ENCODE results near the gene INHA.
A peak's percentile ranks its signal among the peaks of the same experiment; 100 is the strongest.

Gene INHA

DNA sequence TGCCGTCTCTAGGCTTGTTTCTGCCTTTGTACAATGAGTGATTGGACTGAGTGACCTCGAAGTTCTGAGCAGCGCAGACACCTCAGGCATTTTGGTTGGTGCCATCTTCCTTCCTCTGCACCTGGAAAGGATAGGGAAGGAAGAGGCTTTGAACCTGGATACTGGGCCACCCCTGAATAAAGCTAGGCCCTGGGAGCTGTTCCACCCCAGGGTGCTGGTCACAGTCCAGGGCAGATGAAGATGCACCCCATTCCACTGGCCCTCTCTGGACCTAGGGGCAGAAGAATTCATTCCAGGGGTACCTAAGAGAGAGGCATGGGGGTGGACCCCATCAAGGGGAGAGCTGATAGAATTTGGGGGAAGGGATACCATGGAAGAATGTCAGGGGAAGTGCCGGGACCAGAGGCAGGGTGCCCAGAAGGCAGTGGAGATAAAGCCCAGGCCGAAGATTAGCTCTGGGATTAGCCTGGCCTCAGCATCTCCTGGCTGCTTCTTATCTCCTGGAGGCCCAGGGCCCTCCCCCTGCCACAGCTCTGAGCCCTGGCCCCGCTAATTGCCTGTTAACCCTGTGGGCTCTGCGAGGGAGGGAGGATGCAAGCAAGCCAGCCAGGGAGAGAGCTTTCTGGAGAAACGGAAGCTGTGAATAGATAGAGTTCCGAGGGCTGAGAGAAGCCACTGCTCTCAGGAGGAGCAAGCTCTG is 46.4 kb upstream of the INHA start:
- no peaks in the 10 kb centered on the region for H3K9me2 ChIP-seq (replicated peaks; ENCODE audit: insufficient read depth, low read length)
- H2AFZ ChIP-seq (ENCODE audit: low read depth, low read length, severe bottlenecking), result no peak overlapping the region
- no peak overlapping the region for H3K4me3 ChIP-seq (ENCODE audit: insufficient read depth, low read length, poor library complexity, severe bottlenecking)
- H4K20me1 ChIP-seq (ENCODE audit: low read depth, low read length), result no peaks in the 10 kb centered on the region
- no peak overlapping the region for H3K27ac ChIP-seq (ENCODE audit: low read depth, low read length)
- H3K9me3 ChIP-seq (ENCODE audit: insufficient read depth, low read length), result no peaks in the 10 kb centered on the region
- no peaks in the 10 kb centered on the region for H3K36me3 ChIP-seq (ENCODE audit: low read length)
- no peaks in the 10 kb centered on the region for H3K27me3 ChIP-seq (ENCODE audit: low read length)
- H3F3A ChIP-seq (ENCODE audit: insufficient read depth), result no peaks in the 10 kb centered on the region
- H3K9ac ChIP-seq (ENCODE audit: low read length), result no peak overlapping the region
- TF ChIP-seq EZH2phosphoT487 (conservative IDR thresholded peaks at IDR 0.05; ENCODE audit: low read length), result no peak
- TF ChIP-seq, protein P1, sequence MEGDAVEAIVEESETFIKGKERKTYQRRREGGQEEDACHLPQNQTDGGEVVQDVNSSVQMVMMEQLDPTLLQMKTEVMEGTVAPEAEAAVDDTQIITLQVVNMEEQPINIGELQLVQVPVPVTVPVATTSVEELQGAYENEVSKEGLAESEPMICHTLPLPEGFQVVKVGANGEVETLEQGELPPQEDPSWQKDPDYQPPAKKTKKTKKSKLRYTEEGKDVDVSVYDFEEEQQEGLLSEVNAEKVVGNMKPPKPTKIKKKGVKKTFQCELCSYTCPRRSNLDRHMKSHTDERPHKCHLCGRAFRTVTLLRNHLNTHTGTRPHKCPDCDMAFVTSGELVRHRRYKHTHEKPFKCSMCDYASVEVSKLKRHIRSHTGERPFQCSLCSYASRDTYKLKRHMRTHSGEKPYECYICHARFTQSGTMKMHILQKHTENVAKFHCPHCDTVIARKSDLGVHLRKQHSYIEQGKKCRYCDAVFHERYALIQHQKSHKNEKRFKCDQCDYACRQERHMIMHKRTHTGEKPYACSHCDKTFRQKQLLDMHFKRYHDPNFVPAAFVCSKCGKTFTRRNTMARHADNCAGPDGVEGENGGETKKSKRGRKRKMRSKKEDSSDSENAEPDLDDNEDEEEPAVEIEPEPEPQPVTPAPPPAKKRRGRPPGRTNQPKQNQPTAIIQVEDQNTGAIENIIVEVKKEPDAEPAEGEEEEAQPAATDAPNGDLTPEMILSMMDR (IDR thresholded peaks at IDR 0.05; ENCODE audit: insufficient read depth, low read length, poor library complexity, severe bottlenecking), result no peak
- no peak overlapping the region for H3K4me2 ChIP-seq (ENCODE audit: low read depth, low read length, poor library complexity, severe bottlenecking)
- no peaks in the 10 kb centered on the region for H3K79me2 ChIP-seq (ENCODE audit: insufficient read depth, low read length)

DNA sequence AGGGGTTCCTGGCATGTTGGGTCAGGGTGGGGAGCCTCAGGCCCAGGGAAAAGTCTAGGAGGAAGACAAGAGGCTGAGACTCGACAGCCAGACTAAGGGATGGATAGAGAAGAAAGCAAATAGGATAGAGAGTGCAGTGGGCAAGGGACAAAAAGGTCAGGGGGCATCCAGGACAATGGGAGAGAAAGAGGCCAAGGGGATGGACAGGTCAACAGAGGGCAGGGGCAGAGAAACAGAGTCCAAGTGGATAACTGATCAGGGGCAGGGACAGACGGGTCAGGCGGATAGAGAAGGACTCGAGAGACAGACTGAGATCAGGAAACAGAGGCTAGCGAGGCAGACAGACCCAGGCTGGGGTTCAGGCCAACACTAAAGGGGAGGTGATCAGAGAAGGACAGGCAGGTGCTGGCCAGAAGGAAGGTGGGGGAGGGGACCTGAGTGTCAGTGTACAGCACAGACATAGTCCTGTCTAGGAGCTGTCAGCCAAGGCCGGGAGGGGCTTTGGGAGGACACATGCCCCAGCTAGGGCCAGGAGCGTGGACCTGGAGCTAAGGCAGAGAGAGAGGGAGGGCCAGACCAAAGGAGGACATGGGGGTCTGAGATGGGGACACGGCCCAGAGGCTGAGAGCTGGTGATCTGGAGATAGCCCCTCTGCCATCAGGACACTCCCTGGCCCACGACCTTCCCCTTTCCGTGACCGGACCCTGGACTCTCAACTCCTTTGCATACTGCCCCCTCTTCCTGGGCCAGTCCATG is 45.6 kb upstream of the INHA start:
- Histone ChIP-seq H3F3A (ENCODE audit: insufficient read depth) (no peaks in the 10 kb centered on the region), H2AFZ (ENCODE audit: low read depth, low read length, severe bottlenecking) (no peak overlapping the region), H3K9me3 (ENCODE audit: insufficient read depth, low read length) (no peaks in the 10 kb centered on the region), H3K9me2 (replicated peaks; ENCODE audit: insufficient read depth, low read length) (no peaks in the 10 kb centered on the region), H3K27ac (ENCODE audit: low read depth, low read length) (no peak overlapping the region), H3K9ac (ENCODE audit: low read length) (no peak overlapping the region), H3K27me3 (ENCODE audit: low read length) (no peaks in the 10 kb centered on the region), H3K4me2 (ENCODE audit: low read depth, low read length, poor library complexity, severe bottlenecking) (no peak overlapping the region), H3K79me2 (ENCODE audit: insufficient read depth, low read length) (no peaks in the 10 kb centered on the region), H3K36me3 (ENCODE audit: low read length) (no peaks in the 10 kb centered on the region), H3K4me3 (ENCODE audit: insufficient read depth, low read length, poor library complexity, severe bottlenecking) (no peak overlapping the region), H4K20me1 (ENCODE audit: low read depth, low read length) (no peaks in the 10 kb centered on the region)
- no peak for TF ChIP-seq EZH2phosphoT487 (conservative IDR thresholded peaks at IDR 0.05; ENCODE audit: low read length)
- TF ChIP-seq, protein P1 (IDR thresholded peaks at IDR 0.05; ENCODE audit: insufficient read depth, low read length, poor library complexity, severe bottlenecking), result no peak

DNA sequence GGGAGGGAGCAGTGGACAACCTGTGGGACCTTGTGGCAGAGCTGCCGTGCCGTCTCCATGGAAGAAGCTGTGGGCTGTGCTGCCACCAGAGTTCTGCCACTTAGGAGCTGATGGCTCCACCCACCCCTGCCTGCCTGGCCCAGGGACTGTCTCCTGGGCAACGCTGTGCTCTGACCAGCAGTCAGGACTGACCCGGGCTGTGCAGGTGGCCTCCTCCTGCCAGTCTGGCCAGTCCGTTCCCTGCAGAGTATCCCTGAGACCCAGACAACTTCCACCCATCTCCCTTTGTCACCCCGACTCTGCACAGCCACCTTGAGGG is 45.1 kb upstream of the INHA start:
- no peaks in the 10 kb centered on the region for H3K27me3 ChIP-seq (ENCODE audit: low read length)
- H3K9ac ChIP-seq (ENCODE audit: low read length), result no peak overlapping the region
- no peak overlapping the region for H3K27ac ChIP-seq (ENCODE audit: low read depth, low read length)
- H3K4me3 ChIP-seq (ENCODE audit: insufficient read depth, low read length, poor library complexity, severe bottlenecking), result no peak overlapping the region
- no peaks in the 10 kb centered on the region for H3K9me3 ChIP-seq (ENCODE audit: insufficient read depth, low read length)
- H3K79me2 ChIP-seq (ENCODE audit: insufficient read depth, low read length), result no peaks in the 10 kb centered on the region
- TF ChIP-seq EZH2phosphoT487 (conservative IDR thresholded peaks at IDR 0.05; ENCODE audit: low read length), result 0 out of 2 replicates have a peak, but pooled peaks have one; percentile 27
- TF ChIP-seq, protein P1 (IDR thresholded peaks at IDR 0.05; ENCODE audit: insufficient read depth, low read length, poor library complexity, severe bottlenecking), result no peak
- no peak overlapping the region for H3K4me2 ChIP-seq (ENCODE audit: low read depth, low read length, poor library complexity, severe bottlenecking)
- no peaks in the 10 kb centered on the region for H3F3A ChIP-seq (ENCODE audit: insufficient read depth)
- H4K20me1 ChIP-seq (ENCODE audit: low read depth, low read length), result no peaks in the 10 kb centered on the region
- H3K9me2 ChIP-seq (replicated peaks; ENCODE audit: insufficient read depth, low read length), result no peaks in the 10 kb centered on the region
- no peak overlapping the region for H2AFZ ChIP-seq (ENCODE audit: low read depth, low read length, severe bottlenecking)
- no peaks in the 10 kb centered on the region for H3K36me3 ChIP-seq (ENCODE audit: low read length)
